GM21528 (cell line): ENCODE results near the gene AQP2.

Source experiments
- ATAC-seq: cut with Tn5 transposase; IDR thresholded peaks from one replicate; pipeline ENCODE4 v1.9.1; 2021; ENCODE audit warnings: mild to moderate bottlenecking, moderate library complexity; ENCODE audit not compliant: unreplicated experiment, low FRiP score

Gene AQP2

GRCh38 chr12:49950273-49951251 lies at the start of gene AQP2:
Gene AQP2 (plus strand): TSS chr12:49950737. CDS start chr12:49950831, 94 bp downstream.
- ATAC-seq: no peak

GRCh38 chr12:49901026-49901425 lies 49.5 kb upstream of the AQP2 start:
- no peak for ATAC-seq

GRCh38 chr12:49901986-49902385 lies 48.6 kb upstream of the AQP2 start:
- ATAC-seq: no peak

GRCh38 chr12:49902399-49903350 lies 47.9 kb upstream of the AQP2 start:
- ATAC-seq: no peak

- ATAC-seq: no peak
These were observed 47.2 kb upstream of the AQP2 start for GRCh38 chr12:49903351-49903699.

- no peak for ATAC-seq
These were observed 46.7 kb upstream of the AQP2 start, which contains the start of gene FAIM2 for GRCh38 chr12:49903700-49904423. Gene FAIM2 (minus strand): TSS chr12:49903900. CDS start chr12:49903792, 108 bp downstream.

GRCh38 chr12:49904601-49905000 lies 45.9 kb upstream of the AQP2 start:
- no peak for ATAC-seq

GRCh38 chr12:49905718-49906314 lies 44.7 kb upstream of the AQP2 start:
- no peak for ATAC-seq

- ATAC-seq: no peak
These were observed 43.2 kb upstream of the AQP2 start for GRCh38 chr12:49907352-49907751.

GRCh38 chr12:49909356-49909755 lies 41.2 kb upstream of the AQP2 start:
- no peak for ATAC-seq

GRCh38 chr12:49909826-49910225 lies 40.7 kb upstream of the AQP2 start:
- ATAC-seq: no peak

GRCh38 chr12:49910331-49911212 lies 40.0 kb upstream of the AQP2 start:
- ATAC-seq: no peak

GRCh38 chr12:49911213-49911605 lies 39.3 kb upstream of the AQP2 start:
- ATAC-seq: no peak

- no peak for ATAC-seq
These were observed 37.9 kb upstream of the AQP2 start for GRCh38 chr12:49912345-49913255.

GRCh38 chr12:49916129-49916919 lies 34.2 kb upstream of the AQP2 start:
- no peak for ATAC-seq

GRCh38 chr12:49917166-49917787 lies 33.3 kb upstream of the AQP2 start:
- no peak for ATAC-seq

GRCh38 chr12:49917788-49918173 lies 32.8 kb upstream of the AQP2 start:
- no peak for ATAC-seq
